H1 (cell line): ENCODE measurements around the gene SMYD3. TPM values are rescaled to one million over a fixed set of nuclear protein-coding genes. Genes with fewer than 3 reads are reported as not detected.

ENCODE experiments used
- CTCF ChIA-PET: fragments of 300-600 bp; sonication (Branson Sonifier 250); formaldehyde crosslinking; loops from one replicate; lab custom pipeline; 2021; ENCODE audit not compliant: partially characterized antibody; lab: Charles Lee
- POLR2A ChIA-PET: fragments of 300-600 bp; sonication (Branson Sonifier 250); formaldehyde crosslinking; loops from one replicate; lab custom pipeline; 2021; ENCODE audit warnings: inconsistent platforms; ENCODE audit not compliant: partially characterized antibody; lab: Charles Lee
- DNase-seq, 2 experiments: peaks; one replicate each; pipeline versions ENCODE4 v3.0.0 to v3.0.0-alpha.2; 2010 to 2022; ENCODE audit warnings: low spot score in 2 of 2, low read depth in 1 of 2, mixed read lengths in 1 of 2
- FAIRE-seq: peaks from 2 replicates; lab custom pipeline; 2011; peaks lifted over from hg19 to GRCh38; lab: Jason Lieb, UNC
- H2AFZ ChIP-seq: 2 replicates; pipeline ENCODE4 v1.8.1; 2012; ENCODE audit warnings: low read length, inconsistent platforms
- H2AK5ac ChIP-seq: 2 replicates; pipeline ENCODE4 v1.6.1; 2013; ENCODE audit warnings: low read depth, low read length
- H2BK120ac ChIP-seq: replicated peaks from 2 replicates; pipeline ENCODE3; 2013; ENCODE audit warnings: low read depth, low read length, inconsistent platforms
- H2BK12ac ChIP-seq: 2 replicates; pipeline ENCODE4 v1.6.1; 2013; ENCODE audit warnings: low read depth, low read length
- H2BK15ac ChIP-seq: 2 replicates; pipeline ENCODE4 v1.6.1; 2013; ENCODE audit warnings: low read length
- H2BK20ac ChIP-seq: 2 replicates; pipeline ENCODE4 v1.6.1; 2013; ENCODE audit warnings: low read length
- H2BK5ac ChIP-seq: 2 replicates; pipeline ENCODE4 v1.6.1; 2013; ENCODE audit warnings: low read depth, low read length
- H3K14ac ChIP-seq: 2 replicates; pipeline ENCODE4 v1.6.1; 2013; ENCODE audit warnings: inconsistent platforms; ENCODE audit not compliant: insufficient read length
- H3K18ac ChIP-seq: 2 replicates; pipeline ENCODE4 v1.6.1; 2013; ENCODE audit warnings: low read length; ENCODE audit errors: extremely low read depth
- H3K23ac ChIP-seq: 2 replicates; pipeline ENCODE4 v1.6.1; 2013; ENCODE audit warnings: inconsistent platforms; ENCODE audit not compliant: insufficient read length
- H3K23me2 ChIP-seq: 2 replicates; pipeline ENCODE4 v1.6.1; 2013; ENCODE audit warnings: low read depth, low read length
- H3K27ac ChIP-seq: 2 replicates; pipeline ENCODE4 v1.6.1; 2011; ENCODE audit warnings: low read depth, low read length, inconsistent platforms
- H3K27me3 ChIP-seq, 4 experiments: replicated peaks in 1 of 4; 1 replicate in 1 of 4; 2 replicates in 3 of 4; pipeline versions ENCODE4 v1.6.1 to v1.8.1; 2011 to 2013; ENCODE audit warnings: low read length in 3 of 4, mild to moderate bottlenecking in 3 of 4, inconsistent platforms in 2 of 4, mixed read lengths in 2 of 4, moderate library complexity in 1 of 4; ENCODE audit not compliant: control insufficient read depth in 3 of 4, insufficient read depth in 3 of 4; ENCODE audit errors: extremely low read depth in 1 of 4
- H3K36me3 ChIP-seq, 4 experiments: 2 replicates each; pipeline versions ENCODE4 v1.6.1 to v1.8.1; 2011 to 2013; ENCODE audit warnings: mild to moderate bottlenecking in 4 of 4, low read length in 3 of 4, moderate library complexity in 2 of 4, control low read depth in 1 of 4, inconsistent platforms in 1 of 4; ENCODE audit not compliant: insufficient read depth in 4 of 4, control insufficient read depth in 2 of 4
- H3K4ac ChIP-seq: replicated peaks from 2 replicates; pipeline ENCODE3; 2013; ENCODE audit warnings: low read length, low read depth, mixed read lengths, inconsistent platforms; ENCODE audit not compliant: insufficient read length
- H3K4me1 ChIP-seq, 4 experiments: replicated peaks in 1 of 4; 1 replicate in 1 of 4; 2 replicates in 3 of 4; pipeline versions ENCODE4 v1.6.1 to v1.8.1; 2011 to 2013; ENCODE audit warnings: low read length in 3 of 4, inconsistent platforms in 2 of 4, mixed read lengths in 1 of 4; ENCODE audit not compliant: insufficient read depth in 4 of 4, control insufficient read depth in 3 of 4
- H3K4me2 ChIP-seq, 2 experiments: 2 replicates each; pipeline versions ENCODE4 v1.6.1 to v1.8.1; 2011 to 2013; ENCODE audit warnings: low read depth in 2 of 2, low read length in 2 of 2, control low read depth in 1 of 2, inconsistent platforms in 1 of 2, mild to moderate bottlenecking in 1 of 2; ENCODE audit not compliant: insufficient read depth in 1 of 2
- H3K4me3 ChIP-seq, 4 experiments: fragments of 200-600, 300-600 bp in 1 of 4; sonication (generic), shearing (Covaris generic), sonication (Bioruptor Twin) in 1 of 4; 2 replicates each; pipeline versions ENCODE4 v1.5.1 to v1.8.1; 2011 to 2016; ENCODE audit warnings: low read length in 4 of 4, low read depth in 3 of 4, control low read depth in 2 of 4, inconsistent platforms in 2 of 4, mild to moderate bottlenecking in 2 of 4, mixed read lengths in 1 of 4, moderate library complexity in 1 of 4; ENCODE audit not compliant: insufficient read depth in 2 of 4; ENCODE audit errors: extremely low read depth in 1 of 4
- H3K56ac ChIP-seq: replicated peaks from 2 replicates; pipeline ENCODE3; 2013; ENCODE audit warnings: low read depth, mild to moderate bottlenecking, mixed read lengths, low read length, inconsistent platforms; ENCODE audit not compliant: insufficient read length
- H3K79me1 ChIP-seq: 2 replicates; pipeline ENCODE4 v1.6.1; 2013; ENCODE audit warnings: low read depth, low read length, control low read depth
- H3K79me2 ChIP-seq, 2 experiments: 2 replicates each; pipeline versions ENCODE4 v1.6.1 to v1.8.1; 2012 to 2013; ENCODE audit warnings: low read length in 2 of 2, mild to moderate bottlenecking in 2 of 2, inconsistent platforms in 1 of 2; ENCODE audit not compliant: insufficient read depth in 2 of 2, control insufficient read depth in 1 of 2
- H3K9ac ChIP-seq, 4 experiments: replicated peaks in 1 of 4; 1 replicate in 1 of 4; 2 replicates in 3 of 4; pipeline versions ENCODE4 v1.6.1 to v1.8.1; 2011 to 2013; ENCODE audit warnings: low read depth in 3 of 4, low read length in 3 of 4, control low read depth in 2 of 4, mild to moderate bottlenecking in 2 of 4, moderate library complexity in 2 of 4, inconsistent platforms in 1 of 4; ENCODE audit errors: extremely low read depth in 1 of 4
- H3K9me3 ChIP-seq, 2 experiments: 2 replicates each; pipeline versions ENCODE4 v1.6.1 to v1.8.1; 2012 to 2013; ENCODE audit warnings: mild to moderate bottlenecking in 2 of 2, moderate library complexity in 2 of 2, control low read depth in 1 of 2, inconsistent platforms in 1 of 2, low read depth in 1 of 2, low read length in 1 of 2, mixed read lengths in 1 of 2; ENCODE audit not compliant: insufficient read depth in 2 of 2
- H4K20me1 ChIP-seq, 2 experiments: replicated peaks in 1 of 2; 2 replicates each; pipeline versions ENCODE3 to v1.8.1; 2011 to 2013; ENCODE audit warnings: inconsistent platforms in 2 of 2, low read length in 2 of 2, mild to moderate bottlenecking in 1 of 2; ENCODE audit not compliant: insufficient read depth in 2 of 2, control insufficient read depth in 1 of 2
- H4K5ac ChIP-seq: 2 replicates; pipeline ENCODE4 v1.6.1; 2013; ENCODE audit warnings: low read length, low read depth, mixed read lengths, inconsistent platforms; ENCODE audit not compliant: insufficient read length
- H4K8ac ChIP-seq: 2 replicates; pipeline ENCODE4 v1.8.0; 2013; ENCODE audit warnings: mild to moderate bottlenecking, moderate library complexity, low read length, inconsistent platforms; ENCODE audit not compliant: insufficient read depth; ENCODE audit errors: extremely low read depth
- H4K91ac ChIP-seq: replicated peaks from 2 replicates; pipeline ENCODE3; 2013; ENCODE audit warnings: low read length, mixed read lengths, inconsistent platforms; ENCODE audit not compliant: insufficient read length
- BCL11A ChIP-seq, 2 experiments: IDR thresholded peaks; one replicate each; pipeline ENCODE4 v1.6.1; 2011; ENCODE audit warnings: low read depth in 2 of 2, low read length in 2 of 2, mild to moderate bottlenecking in 2 of 2
- KDM5A ChIP-seq: fragments of 200-600 bp; IDR thresholded peaks from 2 replicates; pipeline ENCODE4 v1.7.1; 2012; ENCODE audit warnings: mild to moderate bottlenecking, low read length, inconsistent platforms, mixed read lengths
- NRF1 ChIP-seq: IDR thresholded peaks from 2 replicates; pipeline ENCODE4 v1.6.1; 2011; ENCODE audit warnings: mild to moderate bottlenecking, low read depth, low read length, improper control_type of control experiment
- PHF8 ChIP-seq: fragments of 200-600 bp; sonication (generic); conservative IDR thresholded peaks from 2 replicates; pipeline ENCODE4 v1.7.1; 2012; ENCODE audit warnings: low read depth, mild to moderate bottlenecking, inconsistent platforms, low read length, moderate library complexity
- POLR2A ChIP-seq, 2 experiments: IDR thresholded peaks; 1 replicate in 1 of 2; 2 replicates in 1 of 2; pipeline ENCODE4 v1.6.1; 2011; ENCODE audit warnings: low read depth in 2 of 2, low read length in 2 of 2, mild to moderate bottlenecking in 2 of 2; ENCODE audit errors: control extremely low read depth in 1 of 2
- POLR2AphosphoS5 ChIP-seq: IDR thresholded peaks from 2 replicates; pipeline ENCODE4 v1.6.1; 2011; ENCODE audit warnings: low read depth, low read length
- POU5F1 ChIP-seq: IDR thresholded peaks from 2 replicates; pipeline ENCODE4 v1.6.1; 2011; ENCODE audit warnings: low read depth, mild to moderate bottlenecking, low read length, moderate library complexity
- RAD21 ChIP-seq, 2 experiments: IDR thresholded peaks in 1 of 2; conservative IDR thresholded peaks in 1 of 2; 2 replicates each; pipeline ENCODE4 v1.6.1; 2011; ENCODE audit warnings: low read depth in 2 of 2, low read length in 2 of 2, improper control_type of control experiment in 1 of 2, inconsistent platforms in 1 of 2, mild to moderate bottlenecking in 1 of 2, moderate library complexity in 1 of 2
- RFX5 ChIP-seq: IDR thresholded peaks from 2 replicates; pipeline ENCODE4 v1.6.1; 2011; ENCODE audit warnings: low read depth, low read length, improper control_type of control experiment, borderline replicate concordance
- TAF7 ChIP-seq: optimal IDR thresholded peaks from 2 replicates; pipeline ENCODE3; 2011; ENCODE audit warnings: low read depth, mild to moderate bottlenecking, inconsistent platforms, low read length, moderate library complexity, borderline replicate concordance
- WGBS, 2 experiments: shearing (Covaris generic) in 1 of 2; methylation state at CpG; one replicate each; pipeline versions ENCODE4 v1.1.6 to v1.1.7; 2013 to 2015; ENCODE audit warnings: low lambda C conversion rate in 2 of 2, mixed read lengths in 2 of 2, inconsistent platforms in 1 of 2, low coverage in 1 of 2, missing lambda C conversion rate in 1 of 2; ENCODE audit not compliant: insufficient replicate concordance in 2 of 2, insufficient coverage in 1 of 2, insufficient read length in 1 of 2; ENCODE audit errors: extremely low coverage in 1 of 2, missing lambda C conversion rate in 1 of 2; 5-methylcytosine and 5-hydroxymethylcytosine counted together
- polyA plus RNA-seq, 7 experiments: library from polyadenylated mRNA; depleted of rRNA in 3 of 7; stranded (reverse) in 5 of 7; unstranded in 2 of 7; fragments of >200 nt in 5 of 7; fragments of 200-250 nt in 2 of 7; gene quantifications; 1 replicate in 5 of 7; 2 replicates in 1 of 7; 4 replicates in 1 of 7; pipeline versions ENCODE4 v1.2.1 to v1.2.3, GENCODE V29; 2011 to 2013; ENCODE audit warnings: missing spikeins in 2 of 7, mixed read lengths in 2 of 7
- total RNA-seq: library from RNA; stranded (reverse); fragmentation: NEBNext Ultra II Directional; extraction: Animal tissue kit (Norgen Biotek cat#: 25700); gene quantifications from 2 replicates; pipeline ENCODE4 v1.2.1, GENCODE V29; 2021
- TF ChIP-seq, protein P1 (sequence below): IDR thresholded peaks from 2 replicates; pipeline ENCODE4 v1.6.1; 2012; ENCODE audit warnings: inconsistent platforms

Gene SMYD3
- total and polyA plus RNA-seq, 2 of the 8 experiments (the other 6 are each of a cell fraction or from before 2014, with no cell fraction given), result 17.3 to 25.4 TPM

DNA sequence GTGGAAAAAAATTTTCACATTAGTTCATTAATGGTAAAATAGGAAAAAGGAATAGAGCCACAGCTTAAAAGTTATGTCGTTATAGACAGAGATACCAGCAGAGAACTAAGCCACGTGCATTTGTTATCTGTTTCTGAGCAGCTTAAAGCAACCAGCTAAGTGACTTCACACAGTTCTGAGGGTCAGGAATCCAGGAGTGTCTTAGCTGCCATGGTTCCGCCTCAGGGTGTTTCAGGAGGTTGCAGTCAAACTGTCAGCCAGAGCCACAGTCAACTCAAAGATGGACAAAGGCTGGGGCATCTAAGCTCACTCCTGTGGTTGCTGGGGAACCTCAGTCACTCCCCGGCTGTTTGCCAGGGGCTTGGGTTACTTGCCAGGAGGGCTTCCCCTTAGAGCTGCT, 515.8 kb downstream of the SMYD3 start:
- no peak overlapping the region for H2AK5ac ChIP-seq
- ChIA-PET CTCF (interaction anchor here (1.0 kb wide), 1 partner anchor 8 kb away, joined by 3 read pairs; no protein-coding TSS in a partner anchor), POLR2A (no interaction called here)
- no peak overlapping the region for H3K56ac ChIP-seq
- H2BK5ac ChIP-seq, result no peak overlapping the region
- H3K4me1 ChIP-seq, result no peaks in the 10 kb centered on the region
- no peak overlapping the region for H4K5ac ChIP-seq
- H2BK12ac ChIP-seq, result no peak overlapping the region
- H3K79me1 ChIP-seq, result no peaks in the 10 kb centered on the region
- no peaks in the 10 kb centered on the region for H3K23me2 ChIP-seq
- H3K4ac ChIP-seq, result no peak overlapping the region
- no peak overlapping the region for H3K9ac ChIP-seq
- no peak overlapping the region for H3K23ac ChIP-seq
- H3K79me2 ChIP-seq, result no peaks in the 10 kb centered on the region
- H2BK120ac ChIP-seq, result no peak overlapping the region
- H3K27ac ChIP-seq, result no peak overlapping the region
- no peak overlapping the region for H4K8ac ChIP-seq
- H3K4me3 ChIP-seq, result no peak overlapping the region
- H2BK15ac ChIP-seq, result no peak overlapping the region
- 89% methylated on average over 4 of the region's 4 CpGs; no CpG with 5 or more reads in 1 of the 2 experiments for WGBS, 2 experiments
- H3K27me3 ChIP-seq, result no peaks in the 10 kb centered on the region
- no peak overlapping the region for H2BK20ac ChIP-seq
- H3K14ac ChIP-seq, result no peak overlapping the region
- no peak overlapping the region for H3K18ac ChIP-seq
- DNase-seq (no peak), FAIRE-seq (no peak)
- no peak overlapping the region for H3K4me2 ChIP-seq
- no peaks in the 10 kb centered on the region for H4K20me1 ChIP-seq
- no peaks in the 10 kb centered on the region for H3K36me3 ChIP-seq
- H4K91ac ChIP-seq, result no peak overlapping the region
- no peaks in the 10 kb centered on the region for H3K9me3 ChIP-seq
- no peak overlapping the region for H2AFZ ChIP-seq
- no peak for TF ChIP-seq RAD21 (IDR thresholded peaks at IDR 0.05 in 1 of 2, conservative IDR thresholded peaks at IDR 0.05 in 1 of 2; ENCODE audit: low read depth in 2 of 2, low read length in 2 of 2)
- no peak for TF ChIP-seq POLR2AphosphoS5
- no peak for TF ChIP-seq POLR2A (IDR thresholded peaks at IDR 0.05; ENCODE audit: control extremely low read depth in 1 of 2, low read depth in 2 of 2, low read length in 2 of 2)
- TF ChIP-seq RFX5, result no peak
- TF ChIP-seq TAF7, result no peak
- no peak for TF ChIP-seq NRF1
- TF ChIP-seq POU5F1, result no peak
- TF ChIP-seq PHF8, result no peak
- TF ChIP-seq KDM5A, result no peak
- TF ChIP-seq, protein P1, sequence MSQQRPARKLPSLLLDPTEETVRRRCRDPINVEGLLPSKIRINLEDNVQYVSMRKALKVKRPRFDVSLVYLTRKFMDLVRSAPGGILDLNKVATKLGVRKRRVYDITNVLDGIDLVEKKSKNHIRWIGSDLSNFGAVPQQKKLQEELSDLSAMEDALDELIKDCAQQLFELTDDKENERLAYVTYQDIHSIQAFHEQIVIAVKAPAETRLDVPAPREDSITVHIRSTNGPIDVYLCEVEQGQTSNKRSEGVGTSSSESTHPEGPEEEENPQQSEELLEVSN, result no peak
- TF ChIP-seq BCL11A (IDR thresholded peaks at IDR 0.05; ENCODE audit: low read depth in 2 of 2, low read length in 2 of 2), result no peak
